Neuron (in vitro differentiated cells): Measurements from ENCODE around the gene GGT1.
A peak's percentile ranks its signal among the peaks of the same experiment; 100 is the strongest.
"Not testable (repeated sequence)": the region's sequence is repeated elsewhere in the genome, so short reads cannot be mapped to it uniquely, and the experiment has no call there.

ENCODE experiments used
- H2AFZ ChIP-seq: one replicate; pipeline ENCODE4 v1.6.1; 2013; ENCODE audit warnings: low read depth, mild to moderate bottlenecking, inconsistent platforms, low read length, moderate library complexity
- H3K27me3 ChIP-seq: one replicate; pipeline ENCODE4 v1.6.1; 2013; ENCODE audit warnings: low read length; ENCODE audit not compliant: insufficient read depth
- H3K36me3 ChIP-seq: one replicate; pipeline ENCODE4 v1.6.1; 2013; ENCODE audit warnings: low read length; ENCODE audit not compliant: insufficient read depth
- H3K4me1 ChIP-seq: one replicate; pipeline ENCODE4 v1.6.1; 2013; ENCODE audit warnings: low read length; ENCODE audit not compliant: insufficient read depth
- H3K4me3 ChIP-seq: 2 replicates; pipeline ENCODE4 v1.5.1; 2013; ENCODE audit warnings: mild to moderate bottlenecking, low read length, moderate library complexity
- H3K9me3 ChIP-seq: one replicate; pipeline ENCODE4 v1.6.1; 2013; ENCODE audit warnings: low read length

Gene GGT1

DNA sequence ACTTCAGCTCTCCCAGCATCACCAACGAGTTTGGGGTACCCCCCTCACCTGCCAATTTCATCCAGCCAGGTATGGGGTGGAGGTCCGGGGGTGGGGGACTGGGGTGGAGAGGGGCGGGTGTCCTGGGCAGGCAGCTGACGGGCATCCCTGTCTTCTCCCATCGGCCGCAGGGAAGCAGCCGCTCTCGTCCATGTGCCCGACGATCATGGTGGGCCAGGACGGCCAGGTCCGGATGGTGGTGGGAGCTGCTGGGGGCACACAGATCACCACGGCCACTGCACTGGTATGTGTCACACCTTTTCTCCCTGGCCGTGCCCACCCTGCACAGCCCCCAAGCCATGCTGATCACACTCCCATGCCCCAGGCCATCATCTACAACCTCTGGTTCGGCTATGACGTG lies 24.9 kb downstream of the GGT1 start:
- not testable (repeated sequence) for H3K27me3 ChIP-seq, H3K4me1 ChIP-seq, H3K9me3 ChIP-seq, H3K36me3 ChIP-seq, H3K4me3 ChIP-seq, H2AFZ ChIP-seq

GRCh38 chr22:24629069-24629468 lies 26.1 kb downstream of the GGT1 start:
- not testable (repeated sequence) for H3K27me3 ChIP-seq, H2AFZ ChIP-seq, H3K9me3 ChIP-seq, H3K4me3 ChIP-seq, H3K36me3 ChIP-seq, H3K4me1 ChIP-seq

- H3K4me1 ChIP-seq, H3K36me3 ChIP-seq, H3K9me3 ChIP-seq, H2AFZ ChIP-seq, H3K27me3 ChIP-seq, H3K4me3 ChIP-seq: not testable (repeated sequence)
Measured at GRCh38 chr22:24630812-24631427, 27.9 kb downstream of the GGT1 start.

DNA sequence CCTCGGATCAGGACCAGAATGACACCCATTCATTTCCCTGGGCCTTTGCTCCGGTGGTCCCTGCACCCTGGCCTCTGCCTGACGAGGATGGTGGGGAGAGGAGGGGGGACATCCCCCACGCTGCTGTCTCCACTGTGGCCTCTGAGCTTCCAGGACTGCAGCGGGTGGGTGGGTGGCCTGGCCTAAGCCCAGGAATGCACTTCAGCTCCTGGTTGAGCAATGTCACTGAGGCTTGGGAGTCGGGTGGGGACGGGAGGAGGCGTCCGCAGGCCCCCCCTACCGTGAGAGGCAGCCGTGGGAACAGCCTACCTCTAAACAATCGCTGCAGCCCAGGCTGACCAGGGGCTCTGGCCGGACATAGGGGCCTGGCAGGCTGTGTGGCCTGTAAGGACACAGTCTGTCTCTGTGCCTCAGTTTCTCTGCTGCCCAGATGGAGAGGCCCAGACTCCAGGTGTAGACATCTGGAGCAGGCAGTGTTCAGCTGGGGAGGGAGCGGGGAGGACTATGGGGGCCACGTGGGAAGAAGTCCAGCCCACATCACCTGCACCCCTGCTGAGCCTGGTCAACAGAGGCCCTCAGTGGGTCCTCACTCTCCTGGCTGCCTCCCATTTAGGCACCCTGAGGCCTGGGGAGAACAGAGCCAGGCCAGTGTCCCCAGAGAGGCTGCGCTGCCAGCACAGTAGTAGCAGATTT lies 28.6 kb downstream of the GGT1 start:
- not testable (repeated sequence) for H2AFZ ChIP-seq

DNA sequence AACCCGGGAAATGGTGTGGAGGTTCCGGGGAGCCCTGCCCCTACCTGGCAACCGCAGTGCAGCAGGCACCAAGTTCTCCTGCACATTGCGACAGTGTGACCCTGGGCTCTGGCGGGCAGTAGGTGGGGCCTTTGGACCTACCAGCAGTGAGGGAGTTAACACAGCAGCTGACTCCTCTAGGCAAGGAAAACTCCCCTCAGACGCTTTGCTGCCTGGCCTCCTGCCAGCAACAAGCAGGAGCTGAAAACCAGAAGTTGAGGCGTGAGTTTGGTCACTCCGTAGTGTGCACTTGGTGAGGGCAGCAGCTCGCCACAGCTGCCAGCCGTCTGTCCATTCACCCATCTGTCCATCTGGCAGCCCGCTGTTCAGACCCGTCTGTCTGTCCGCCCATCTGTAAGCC lies 29.6 kb downstream of the GGT1 start:
- not testable (repeated sequence) for H3K9me3 ChIP-seq, H3K27me3 ChIP-seq, H2AFZ ChIP-seq, H3K4me1 ChIP-seq, H3K4me3 ChIP-seq, H3K36me3 ChIP-seq

More for the DNA sequence above, 28.6 kb downstream of the GGT1 start:
- H3K4me1 ChIP-seq, H3K4me3 ChIP-seq, H3K27me3 ChIP-seq, H3K9me3 ChIP-seq, H3K36me3 ChIP-seq: not testable (repeated sequence)

DNA sequence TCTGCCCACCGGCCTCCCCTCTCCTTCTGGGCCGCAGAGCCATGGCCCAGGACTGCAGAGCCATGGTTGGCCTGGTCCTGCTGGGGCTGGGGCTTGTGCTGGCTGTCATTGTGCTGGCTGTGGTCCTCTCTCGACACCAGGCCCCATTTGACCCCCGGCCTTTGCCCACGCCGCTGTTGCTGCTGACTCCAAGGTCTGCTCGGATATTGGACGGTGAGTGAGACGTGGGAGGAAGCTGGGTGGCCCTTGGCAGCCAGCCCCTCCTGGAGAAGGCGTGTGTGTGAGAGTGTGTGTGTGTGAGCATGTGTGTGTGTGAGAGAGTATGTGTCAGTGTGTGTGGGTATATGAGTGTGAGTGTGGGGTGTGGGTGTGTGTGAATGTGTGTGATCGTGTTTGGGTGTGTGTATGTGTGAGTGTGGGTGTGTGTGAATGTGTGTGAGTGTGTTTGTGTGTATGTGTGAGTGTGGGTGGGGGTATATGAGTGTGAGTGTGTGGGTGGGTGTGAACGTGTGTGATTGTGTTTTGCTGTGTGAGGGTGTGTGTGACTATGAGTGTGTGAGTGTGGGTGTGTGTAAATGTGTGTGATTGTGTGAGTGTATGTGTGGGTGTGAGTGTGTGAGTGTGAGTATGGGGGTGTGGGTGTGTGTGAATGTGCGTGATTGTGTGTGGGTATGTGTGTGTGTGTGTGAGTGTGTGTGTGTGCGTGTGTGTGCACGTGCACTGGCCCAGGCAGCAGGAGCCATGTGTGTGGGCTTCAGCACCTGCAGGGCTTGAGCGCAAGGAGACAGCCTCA lies 30.4 kb downstream of the GGT1 start:
- H3K9me3 ChIP-seq, H3K4me3 ChIP-seq, H3K36me3 ChIP-seq, H2AFZ ChIP-seq, H3K4me1 ChIP-seq, H3K27me3 ChIP-seq: not testable (repeated sequence)

DNA sequence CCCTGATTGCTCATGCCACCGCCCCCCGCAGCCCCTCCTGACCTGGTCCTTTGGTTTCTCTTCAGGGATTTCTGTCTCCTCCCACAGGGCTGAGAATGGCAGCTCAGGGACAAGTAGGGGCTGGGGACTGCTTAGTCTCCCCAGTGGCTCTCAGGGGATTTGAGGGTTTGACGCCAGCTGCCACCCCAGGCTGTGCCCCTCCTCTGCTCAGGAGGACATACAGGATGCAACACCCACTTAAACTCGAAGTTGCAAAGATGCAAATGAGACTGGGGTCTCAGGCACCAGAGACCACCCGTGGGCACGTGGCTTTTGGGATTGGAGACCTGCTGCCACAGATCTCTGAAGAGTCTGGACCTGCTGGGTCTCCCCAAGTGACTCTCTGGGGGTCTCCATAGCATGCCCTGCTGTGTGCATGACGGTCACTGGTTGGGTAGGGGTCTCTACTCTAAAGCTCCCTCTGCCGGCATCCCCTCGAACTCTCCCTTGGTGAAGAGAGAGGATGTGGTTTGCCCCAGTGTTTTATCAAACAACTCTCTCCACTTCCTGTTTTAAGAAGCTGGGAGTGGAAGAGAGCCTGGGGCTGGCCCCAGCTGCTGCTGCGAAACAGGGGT lies 31.9 kb downstream of the GGT1 start:
- not testable (repeated sequence) for H3K27me3 ChIP-seq, H3K9me3 ChIP-seq, H3K4me3 ChIP-seq, H3K4me1 ChIP-seq, H3K36me3 ChIP-seq, H2AFZ ChIP-seq

GRCh38 chr22:24636513-24636912 lies 33.5 kb downstream of the GGT1 start:
- not testable (repeated sequence) for H3K4me1 ChIP-seq, H3K4me3 ChIP-seq, H3K9me3 ChIP-seq, H2AFZ ChIP-seq, H3K36me3 ChIP-seq, H3K27me3 ChIP-seq

DNA sequence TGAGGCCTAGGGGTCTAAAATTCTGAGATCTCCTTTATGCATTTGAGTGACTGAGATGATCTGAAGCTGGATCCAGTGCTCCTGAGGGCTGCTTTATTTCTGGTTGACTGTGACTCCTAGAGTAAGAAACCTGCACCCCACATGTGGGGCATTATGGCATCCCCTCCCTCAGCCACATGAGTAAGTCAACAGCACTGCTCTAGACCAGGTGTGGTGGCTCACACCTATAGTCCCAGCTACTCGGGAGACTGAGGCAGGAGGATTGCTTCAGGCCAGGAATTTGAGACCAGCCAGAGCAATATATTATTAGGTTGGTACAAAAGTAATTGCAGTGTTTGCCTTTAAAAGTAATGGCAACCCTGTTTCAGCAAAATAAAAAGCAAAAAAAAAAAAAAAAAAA lies 39.3 kb downstream of the GGT1 start:
- not testable (repeated sequence) for H3K4me1 ChIP-seq, H3K36me3 ChIP-seq, H3K4me3 ChIP-seq, H2AFZ ChIP-seq, H3K9me3 ChIP-seq, H3K27me3 ChIP-seq

- not testable (repeated sequence) for H3K36me3 ChIP-seq, H3K4me3 ChIP-seq, H3K9me3 ChIP-seq, H3K4me1 ChIP-seq, H2AFZ ChIP-seq, H3K27me3 ChIP-seq
Measured at GRCh38 chr22:24644409-24644808, 41.4 kb downstream of the GGT1 start.

- H2AFZ ChIP-seq = not testable (repeated sequence)
Measured at GRCh38 chr22:24645408-24646399, 42.7 kb downstream of the GGT1 start.

DNA sequence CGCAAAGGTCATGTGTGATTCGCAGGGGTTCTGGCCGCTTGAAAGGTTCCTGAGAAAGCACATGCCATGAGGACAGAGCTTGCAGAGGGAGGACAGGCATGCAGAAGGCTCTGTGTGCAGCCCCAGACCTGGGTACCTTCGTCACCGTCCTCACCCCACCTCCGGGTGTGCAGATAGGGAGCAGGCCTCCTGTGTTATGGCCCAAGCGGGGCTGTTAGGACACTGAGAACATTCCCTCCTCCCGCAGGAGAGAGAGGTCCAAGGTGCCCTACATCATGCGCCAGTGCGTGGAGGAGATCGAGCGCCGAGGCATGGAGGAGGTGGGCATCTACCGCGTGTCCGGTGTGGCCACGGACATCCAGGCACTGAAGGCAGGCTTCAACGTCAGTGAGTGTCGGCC lies 43.8 kb downstream of the GGT1 start:
- not testable (repeated sequence) for H3K4me3 ChIP-seq, H3K36me3 ChIP-seq, H3K4me1 ChIP-seq, H2AFZ ChIP-seq, H3K9me3 ChIP-seq, H3K27me3 ChIP-seq

More at GRCh38 chr22:24645408-24646399, 42.7 kb downstream of the GGT1 start:
- H3K4me1 ChIP-seq, H3K36me3 ChIP-seq, H3K9me3 ChIP-seq, H3K27me3 ChIP-seq: not testable (repeated sequence)
- H3K4me3 ChIP-seq = peak overlapping the region; percentile 20
